H1 (cell line): ENCODE results near the gene C1QTNF1. TPM values are rescaled to one million over a fixed set of nuclear protein-coding genes. Genes with fewer than 3 reads are reported as not detected.

ENCODE experiments used
- FOSL1 ChIP-seq: IDR thresholded peaks from 2 replicates; pipeline ENCODE4 v1.6.1; 2011; ENCODE audit warnings: mild to moderate bottlenecking, low read depth, low read length, moderate library complexity; ENCODE audit not compliant: insufficient read depth
- polyA plus RNA-seq, 7 experiments: library from polyadenylated mRNA; depleted of rRNA in 3 of 7; stranded (reverse) in 5 of 7; unstranded in 2 of 7; fragments of >200 nt in 5 of 7; fragments of 200-250 nt in 2 of 7; gene quantifications; 1 replicate in 5 of 7; 2 replicates in 1 of 7; 4 replicates in 1 of 7; pipeline versions ENCODE4 v1.2.1 to v1.2.3, GENCODE V29; 2011 to 2013; ENCODE audit warnings: missing spikeins in 2 of 7, mixed read lengths in 2 of 7
- total RNA-seq: library from RNA; stranded (reverse); fragmentation: NEBNext Ultra II Directional; extraction: Animal tissue kit (Norgen Biotek cat#: 25700); gene quantifications from 2 replicates; pipeline ENCODE4 v1.2.1, GENCODE V29; 2021

Gene C1QTNF1
- total and polyA plus RNA-seq, 2 of the 8 experiments (the other 6 are each of a cell fraction or from before 2014, with no cell fraction given) = 1.5 to 2.5 TPM

- TF ChIP-seq FOSL1 = no peak
These were observed 27.2 kb upstream of the C1QTNF1 start (continued) for GRCh38 chr17:78996781-78997201.
